Osteoblast (primary cell): Measurements from ENCODE around the gene ACAP1. TPM values are rescaled to one million over a fixed set of nuclear protein-coding genes. Genes with fewer than 3 reads are reported as not detected.

Experiments used
- DNase-seq: peaks from one replicate; pipeline ENCODE4 v3.0.0; 2011; ENCODE audit warnings: low spot score, mixed read lengths; ENCODE audit not compliant: insufficient read length; ENCODE audit errors: missing footprints
- H2AFZ ChIP-seq: 2 replicates; pipeline ENCODE4 v1.6.0; 2011; ENCODE audit warnings: mild to moderate bottlenecking, low read length
- H3K27ac ChIP-seq: 2 replicates; pipeline ENCODE4 v1.5.1; 2011; ENCODE audit warnings: mild to moderate bottlenecking, low read depth, low read length, moderate library complexity
- H3K27me3 ChIP-seq: 2 replicates; pipeline ENCODE4 v1.6.0; 2012; ENCODE audit warnings: mild to moderate bottlenecking, control low read depth, inconsistent platforms, low read length, moderate library complexity; ENCODE audit not compliant: insufficient read depth
- H3K36me3 ChIP-seq: 2 replicates; pipeline ENCODE4 v1.5.1; 2011; ENCODE audit warnings: mild to moderate bottlenecking, low read length, control low read depth, moderate library complexity; ENCODE audit not compliant: insufficient read depth
- H3K4me1 ChIP-seq: 2 replicates; pipeline ENCODE4 v1.5.1; 2011; ENCODE audit warnings: mild to moderate bottlenecking, low read length, control low read depth, moderate library complexity; ENCODE audit not compliant: insufficient read depth
- H3K4me2 ChIP-seq: 2 replicates; pipeline ENCODE4 v1.6.0; 2011; ENCODE audit warnings: mild to moderate bottlenecking, low read length; ENCODE audit not compliant: insufficient read depth
- H3K4me3 ChIP-seq: fragments of 200-600 bp; sonication (generic); 3 replicates; pipeline ENCODE4 v1.5.1; 2012; ENCODE audit warnings: mild to moderate bottlenecking, low read length, inconsistent platforms; ENCODE audit not compliant: insufficient read depth
- H3K79me2 ChIP-seq: 2 replicates; pipeline ENCODE4 v1.6.0; 2012; ENCODE audit warnings: mild to moderate bottlenecking, low read length, control low read depth, inconsistent platforms; ENCODE audit not compliant: insufficient read depth
- H3K9me3 ChIP-seq: 2 replicates; pipeline ENCODE4 v1.5.1; 2011; ENCODE audit warnings: low read depth, low read length, control low read depth
- H4K20me1 ChIP-seq: 2 replicates; pipeline ENCODE4 v1.6.0; 2012; ENCODE audit warnings: mild to moderate bottlenecking, low read length, control low read depth; ENCODE audit not compliant: insufficient read depth
- total RNA-seq: library from RNA; depleted of rRNA; stranded (reverse); fragments of >200 nt; gene quantifications from 2 replicates; pipeline ENCODE4 v1.2.3, GENCODE V29; 2012
- TF ChIP-seq, protein P1 (sequence below): IDR thresholded peaks from 2 replicates; pipeline ENCODE4 v1.5.1; 2011; ENCODE audit warnings: mild to moderate bottlenecking, low read depth, low read length, moderate library complexity; ENCODE audit errors: extremely low read depth

Gene ACAP1
- total RNA-seq, 1 donor, result not detected

GRCh38 chr17:7369825-7370224 lies 33.5 kb downstream of the ACAP1 start:
- H3K4me2 ChIP-seq, result no peak overlapping the region
- H3K27me3 ChIP-seq, result peaks cover 17% of the 10 kb centered on the region
- H3K4me3 ChIP-seq, result no peak overlapping the region
- H2AFZ ChIP-seq, result no peak overlapping the region
- H3K4me1 ChIP-seq, result no peaks in the 10 kb centered on the region
- H3K36me3 ChIP-seq, result no peaks in the 10 kb centered on the region
- H3K79me2 ChIP-seq, result no peaks in the 10 kb centered on the region
- no peaks in the 10 kb centered on the region for H3K9me3 ChIP-seq
- DNase-seq, result peak; percentile 38
- no peak overlapping the region for H3K27ac ChIP-seq
- H4K20me1 ChIP-seq, result no peaks in the 10 kb centered on the region
- TF ChIP-seq, protein P1, sequence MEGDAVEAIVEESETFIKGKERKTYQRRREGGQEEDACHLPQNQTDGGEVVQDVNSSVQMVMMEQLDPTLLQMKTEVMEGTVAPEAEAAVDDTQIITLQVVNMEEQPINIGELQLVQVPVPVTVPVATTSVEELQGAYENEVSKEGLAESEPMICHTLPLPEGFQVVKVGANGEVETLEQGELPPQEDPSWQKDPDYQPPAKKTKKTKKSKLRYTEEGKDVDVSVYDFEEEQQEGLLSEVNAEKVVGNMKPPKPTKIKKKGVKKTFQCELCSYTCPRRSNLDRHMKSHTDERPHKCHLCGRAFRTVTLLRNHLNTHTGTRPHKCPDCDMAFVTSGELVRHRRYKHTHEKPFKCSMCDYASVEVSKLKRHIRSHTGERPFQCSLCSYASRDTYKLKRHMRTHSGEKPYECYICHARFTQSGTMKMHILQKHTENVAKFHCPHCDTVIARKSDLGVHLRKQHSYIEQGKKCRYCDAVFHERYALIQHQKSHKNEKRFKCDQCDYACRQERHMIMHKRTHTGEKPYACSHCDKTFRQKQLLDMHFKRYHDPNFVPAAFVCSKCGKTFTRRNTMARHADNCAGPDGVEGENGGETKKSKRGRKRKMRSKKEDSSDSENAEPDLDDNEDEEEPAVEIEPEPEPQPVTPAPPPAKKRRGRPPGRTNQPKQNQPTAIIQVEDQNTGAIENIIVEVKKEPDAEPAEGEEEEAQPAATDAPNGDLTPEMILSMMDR, result no peak

DNA sequence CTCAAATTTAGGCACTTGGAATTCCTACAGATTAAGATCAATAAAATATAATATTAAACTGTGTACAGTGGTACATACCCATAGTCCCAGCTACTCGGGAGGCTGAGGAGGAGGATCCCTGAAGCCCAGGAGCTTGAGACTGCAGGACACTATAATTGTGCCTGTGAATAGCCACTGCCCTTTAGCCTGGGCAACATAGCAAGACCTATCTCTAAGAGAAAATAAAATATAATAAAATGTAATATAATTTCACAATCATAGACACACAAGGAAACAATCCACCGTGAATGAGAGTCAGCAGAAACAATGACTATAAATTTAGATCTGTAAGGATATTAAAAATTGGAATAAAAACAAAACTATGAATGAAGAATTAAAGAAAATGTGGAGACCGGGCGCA lies 34.5 kb downstream of the ACAP1 start:
- Histone ChIP-seq H2AFZ (no peak overlapping the region), H3K79me2 (no peaks in the 10 kb centered on the region), H3K4me3 (no peak overlapping the region), H3K27me3 (peaks cover 17% of the 10 kb centered on the region), H3K4me2 (no peak overlapping the region), H4K20me1 (no peaks in the 10 kb centered on the region), H3K9me3 (no peaks in the 10 kb centered on the region), H3K36me3 (no peaks in the 10 kb centered on the region), H3K27ac (no peak overlapping the region), H3K4me1 (no peaks in the 10 kb centered on the region)
- TF ChIP-seq, protein P1, result no peak
- DNase-seq, result no peak

- Histone ChIP-seq H3K4me2 (no peak overlapping the region), H3K9me3 (peaks cover 3% of the 10 kb centered on the region), H3K27me3 (peaks cover 15% of the 10 kb centered on the region), H3K27ac (no peak overlapping the region), H3K79me2 (no peaks in the 10 kb centered on the region), H4K20me1 (no peaks in the 10 kb centered on the region), H3K36me3 (no peaks in the 10 kb centered on the region), H3K4me1 (no peaks in the 10 kb centered on the region), H2AFZ (no peak overlapping the region), H3K4me3 (no peak overlapping the region)
- TF ChIP-seq, protein P1, result no peak
- DNase-seq, result peak; percentile 37
Measured at GRCh38 chr17:7374353-7374752, 38.0 kb downstream of the ACAP1 start.

DNA sequence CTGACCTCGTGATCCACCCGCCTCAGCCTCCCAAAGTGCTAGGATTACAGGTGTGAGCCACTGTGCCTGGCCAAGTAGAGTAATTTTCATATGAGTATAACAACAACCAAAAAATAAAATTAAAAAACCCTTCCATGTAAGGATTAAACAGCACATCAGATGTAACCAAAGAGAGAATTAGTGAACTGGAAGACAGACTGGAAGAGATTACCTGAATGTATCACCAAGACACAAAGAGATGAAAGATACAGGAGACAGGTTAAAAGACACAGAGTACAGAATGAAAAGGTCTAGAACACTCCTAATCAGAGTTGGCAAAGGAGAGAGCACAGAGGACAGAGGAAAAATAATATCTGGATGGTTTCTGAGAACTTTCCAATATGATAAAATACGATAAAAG lies 42.8 kb downstream of the ACAP1 start:
- Histone ChIP-seq H2AFZ (no peak overlapping the region), H3K79me2 (no peaks in the 10 kb centered on the region), H3K4me3 (no peak overlapping the region), H3K36me3 (no peaks in the 10 kb centered on the region), H3K9me3 (peaks cover 5% of the 10 kb centered on the region), H3K4me1 (peaks cover 3% of the 10 kb centered on the region), H3K27ac (no peak overlapping the region), H3K27me3 (peaks cover 48% of the 10 kb centered on the region), H3K4me2 (no peak overlapping the region), H4K20me1 (no peaks in the 10 kb centered on the region)
- peak; percentile 49 for DNase-seq
- TF ChIP-seq, protein P1, result no peak
